Omental fat pad (tissue), 4 donors: ENCODE measurements around the gene TMEM151B. TPM values are rescaled to one million over a fixed set of nuclear protein-coding genes. Genes with fewer than 3 reads are reported as not detected.

Source experiments
- ATAC-seq: fragments of 150-250 bp; one replicate; pipeline ENCODE4 v1.9.1; 2016; ENCODE audit warnings: mild to moderate bottlenecking, moderate library complexity; ENCODE audit not compliant: low FRiP score
- DNase-seq: peaks from one replicate; pipeline ENCODE4 v3.0.0-alpha.2; 2019; ENCODE audit warnings: low spot score
- total RNA-seq, 4 donors: library from RNA; depleted of rRNA; stranded (reverse); fragments of >200 nt; gene quantifications; one replicate each; pipeline ENCODE4 v1.1.0, GENCODE V29; 2016
- TF ChIP-seq, protein P1 (sequence below), 3 donors: fragments of 450-650 bp; IDR thresholded peaks; one replicate each; pipeline ENCODE4 v1.5.1; 2016 to 2017; ENCODE audit warnings: antibody characterized with exemption in 3 of 3, mild to moderate bottlenecking in 3 of 3, moderate library complexity in 2 of 3

TMEM151B gene
- total RNA-seq, 4 donors from 2014 or later: 0.19 TPM; not detected in 3

DNA sequence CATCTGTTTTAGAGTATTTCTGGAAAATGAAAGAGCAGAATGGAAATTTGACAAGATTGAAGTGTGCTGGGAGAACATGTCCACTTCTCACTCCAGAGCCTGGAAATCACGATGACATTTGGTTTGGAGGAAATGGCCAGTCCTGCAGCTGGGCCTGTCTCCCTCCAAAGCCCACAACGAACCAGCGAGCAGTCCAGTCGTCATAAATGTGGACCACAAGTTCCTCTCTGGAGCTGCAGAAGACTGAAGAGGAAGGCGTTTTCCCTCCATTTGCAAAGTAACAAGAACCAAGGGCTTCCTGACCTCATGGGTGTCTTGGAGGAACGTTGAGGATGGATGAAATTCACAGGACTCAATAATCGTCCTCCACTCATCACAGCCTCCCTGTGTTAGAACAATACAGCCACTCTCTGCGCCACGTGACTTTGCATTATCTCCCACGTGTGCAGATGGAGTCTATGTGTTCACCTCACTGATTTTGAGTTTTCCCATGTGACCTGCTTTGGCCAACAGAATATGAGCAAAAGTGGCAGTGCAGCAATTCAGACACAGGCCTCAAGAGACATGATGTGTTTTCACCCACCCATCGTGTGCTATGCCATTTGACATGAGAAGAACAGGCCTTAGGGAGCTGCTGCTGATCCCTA, 63.1 kb downstream of the TMEM151B start:
- TF ChIP-seq, protein P1, sequence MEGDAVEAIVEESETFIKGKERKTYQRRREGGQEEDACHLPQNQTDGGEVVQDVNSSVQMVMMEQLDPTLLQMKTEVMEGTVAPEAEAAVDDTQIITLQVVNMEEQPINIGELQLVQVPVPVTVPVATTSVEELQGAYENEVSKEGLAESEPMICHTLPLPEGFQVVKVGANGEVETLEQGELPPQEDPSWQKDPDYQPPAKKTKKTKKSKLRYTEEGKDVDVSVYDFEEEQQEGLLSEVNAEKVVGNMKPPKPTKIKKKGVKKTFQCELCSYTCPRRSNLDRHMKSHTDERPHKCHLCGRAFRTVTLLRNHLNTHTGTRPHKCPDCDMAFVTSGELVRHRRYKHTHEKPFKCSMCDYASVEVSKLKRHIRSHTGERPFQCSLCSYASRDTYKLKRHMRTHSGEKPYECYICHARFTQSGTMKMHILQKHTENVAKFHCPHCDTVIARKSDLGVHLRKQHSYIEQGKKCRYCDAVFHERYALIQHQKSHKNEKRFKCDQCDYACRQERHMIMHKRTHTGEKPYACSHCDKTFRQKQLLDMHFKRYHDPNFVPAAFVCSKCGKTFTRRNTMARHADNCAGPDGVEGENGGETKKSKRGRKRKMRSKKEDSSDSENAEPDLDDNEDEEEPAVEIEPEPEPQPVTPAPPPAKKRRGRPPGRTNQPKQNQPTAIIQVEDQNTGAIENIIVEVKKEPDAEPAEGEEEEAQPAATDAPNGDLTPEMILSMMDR (IDR thresholded peaks at IDR 0.05): no peak
- no peak for DNase-seq
- no peak for ATAC-seq

DNA sequence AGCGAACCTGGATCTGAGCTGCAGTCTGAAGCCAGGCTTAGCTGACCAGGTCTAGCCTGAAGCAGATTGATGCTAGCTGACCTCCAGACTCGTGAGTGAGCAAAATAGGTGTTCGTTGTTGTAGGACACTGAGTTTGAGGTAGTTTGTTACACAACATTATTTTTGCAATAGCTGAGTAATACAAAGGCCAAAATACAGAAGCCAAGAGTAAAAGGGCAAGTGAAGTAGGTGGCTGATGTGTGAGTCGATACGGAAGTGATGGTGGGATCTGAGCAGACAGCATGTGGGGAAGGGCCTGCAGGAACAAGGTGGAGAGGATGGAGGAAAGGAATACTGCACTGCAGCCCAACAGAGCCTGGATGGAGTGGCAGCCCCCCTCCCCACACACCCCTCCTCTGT, 63.7 kb downstream of the TMEM151B start:
- DNase-seq (no peak), ATAC-seq (no peak)
- TF ChIP-seq, protein P1 (IDR thresholded peaks at IDR 0.05): no peak

DNA sequence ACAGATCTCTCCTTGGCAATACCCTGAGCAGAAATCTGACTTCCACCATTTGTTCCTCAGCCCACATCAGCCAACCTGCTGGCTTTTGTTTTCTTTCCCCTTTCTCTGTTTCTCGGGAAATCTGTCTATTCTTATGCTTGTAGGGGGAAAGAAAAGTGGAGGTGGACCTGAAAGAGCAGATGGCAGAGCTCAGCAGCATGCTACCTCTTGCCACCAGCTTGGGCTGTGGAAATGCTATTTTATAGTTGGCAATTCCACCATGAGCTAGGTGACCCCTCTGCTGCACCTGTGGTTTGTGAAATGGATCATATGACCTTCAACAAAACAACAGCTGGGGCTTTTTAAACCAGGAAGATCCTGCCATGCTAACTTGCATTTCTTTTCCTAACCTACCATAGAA, 65.4 kb downstream of the TMEM151B start:
- TF ChIP-seq, protein P1 (IDR thresholded peaks at IDR 0.05): no peak
- no peak for DNase-seq
- ATAC-seq: no peak

DNA sequence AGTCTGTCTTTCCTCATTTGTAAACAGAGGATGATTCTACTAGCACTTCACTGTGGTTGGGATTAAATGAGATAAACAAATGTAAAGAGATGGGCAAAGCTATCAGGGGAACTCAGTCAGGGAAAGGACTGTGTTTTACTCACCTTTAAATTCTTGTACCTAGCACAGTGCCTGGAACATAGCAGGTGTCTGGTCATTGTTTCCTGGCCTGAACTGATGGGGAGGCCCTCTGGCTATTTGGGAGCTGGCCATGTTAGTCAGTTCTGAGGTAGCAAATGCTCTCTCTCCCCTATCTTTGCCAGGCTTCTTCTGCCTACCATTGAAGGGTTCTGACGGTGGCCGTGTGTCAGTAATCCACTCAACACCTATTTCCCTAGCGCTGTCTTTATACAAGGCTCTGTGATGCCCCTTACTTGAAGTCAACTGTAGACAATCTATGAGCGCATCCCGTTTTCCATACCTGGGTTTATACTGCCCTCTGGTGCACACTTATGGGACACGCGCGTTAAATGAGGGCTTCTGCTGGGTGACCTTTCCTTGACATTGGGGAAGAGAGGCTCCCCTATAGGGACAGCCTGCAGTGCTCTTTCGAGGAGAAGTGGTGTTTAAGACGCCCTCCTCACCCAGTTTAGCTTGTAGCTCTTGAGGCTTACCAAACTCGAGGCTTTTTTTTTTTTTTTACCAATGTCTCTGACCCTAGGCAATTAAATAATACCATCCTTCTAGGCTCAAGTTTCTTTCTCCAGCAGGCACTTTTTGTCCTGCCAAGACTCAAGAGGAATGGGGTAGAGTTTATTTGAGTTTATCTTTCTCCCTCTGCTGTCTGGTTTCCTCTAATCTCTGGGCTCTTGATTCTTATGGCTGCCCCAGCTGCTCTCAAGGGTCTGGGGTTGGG, 68.2 kb downstream of the TMEM151B start:
- TF ChIP-seq, protein P1 (IDR thresholded peaks at IDR 0.05): peak in 1 of 3 donors; percentile 57
- no peak for ATAC-seq
- DNase-seq: peak; percentile 42

DNA sequence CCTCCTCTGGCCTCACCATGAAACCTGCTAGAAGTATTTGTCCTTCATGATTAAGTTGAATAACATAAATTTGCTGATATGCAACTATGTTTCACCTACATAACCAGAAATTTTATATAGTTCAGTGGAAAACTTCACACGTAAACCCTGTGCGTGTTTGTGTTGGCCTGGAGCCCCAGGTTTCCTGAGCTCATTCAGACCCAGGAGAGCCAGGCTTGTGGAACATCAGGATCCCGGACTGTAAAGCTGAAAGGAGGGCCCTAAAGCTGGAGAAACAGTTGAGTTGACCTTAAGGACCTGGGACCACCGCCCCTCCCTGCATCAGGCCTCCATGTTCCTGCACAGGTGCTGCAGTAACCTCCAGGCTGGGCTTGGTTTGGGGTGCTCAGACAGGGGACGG, 69.1 kb downstream of the TMEM151B start:
- TF ChIP-seq, protein P1 (IDR thresholded peaks at IDR 0.05): no peak
- no peak for ATAC-seq
- no peak for DNase-seq

DNA sequence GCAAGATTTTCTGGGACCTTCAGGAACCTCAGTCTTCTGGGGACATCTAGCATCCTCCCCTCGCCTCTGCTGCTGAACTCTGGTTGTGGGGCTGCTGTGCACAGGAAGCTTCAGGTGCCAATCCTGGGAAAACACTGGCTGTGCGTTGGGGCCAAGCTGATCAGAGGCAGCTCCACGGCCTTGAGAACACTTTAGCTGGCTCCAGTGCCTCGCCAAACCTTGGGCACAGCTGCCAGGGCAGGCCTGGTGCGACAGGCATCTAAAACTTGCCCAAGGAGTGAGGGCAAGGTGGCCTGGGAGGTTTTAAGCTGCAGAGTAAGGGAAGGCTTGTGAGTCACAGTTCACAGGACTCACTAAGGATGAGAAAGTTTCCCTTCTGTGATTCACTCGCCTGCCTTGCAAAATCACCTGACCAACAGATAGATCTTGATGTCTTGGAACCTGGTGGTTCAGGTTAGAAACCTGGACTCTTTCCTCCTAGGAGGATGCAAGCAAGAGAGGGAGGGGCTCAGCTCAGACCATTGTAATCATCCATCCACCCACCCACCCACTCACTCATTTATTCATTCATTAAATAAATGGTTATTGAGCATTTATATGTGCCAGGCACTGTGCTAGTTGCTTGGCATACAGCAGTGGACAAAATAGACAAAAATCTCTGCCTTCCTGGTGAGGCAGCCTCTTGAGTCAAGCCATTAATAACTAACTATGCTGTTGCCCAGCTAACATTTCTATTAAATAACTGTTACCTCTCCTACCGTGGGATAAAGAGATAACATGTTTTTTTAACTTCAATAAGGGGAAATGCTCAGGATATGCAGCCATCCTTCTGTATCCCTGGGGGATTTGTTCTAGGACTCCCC, 69.7 kb downstream of the TMEM151B start:
- ATAC-seq (no peak), DNase-seq (no peak)
- TF ChIP-seq, protein P1 (IDR thresholded peaks at IDR 0.05): no peak
